Activated CD8-positive, alpha-beta memory T cell treated with anti-CD3 and anti-CD28 coated beads, Interleukin-2, amount 50 U/mL, for 24 hours (primary cell): ENCODE measurements around the gene ERC2.

Experiments
- DNase-seq: peaks from one replicate; pipeline ENCODE4 v3.0.0-alpha.2; 2020; ENCODE audit errors: extremely low read depth

ERC2 gene

GRCh38 chr3:55827786-55828185 lies 640.5 kb downstream of the ERC2 start:
- DNase-seq: no peak

DNA sequence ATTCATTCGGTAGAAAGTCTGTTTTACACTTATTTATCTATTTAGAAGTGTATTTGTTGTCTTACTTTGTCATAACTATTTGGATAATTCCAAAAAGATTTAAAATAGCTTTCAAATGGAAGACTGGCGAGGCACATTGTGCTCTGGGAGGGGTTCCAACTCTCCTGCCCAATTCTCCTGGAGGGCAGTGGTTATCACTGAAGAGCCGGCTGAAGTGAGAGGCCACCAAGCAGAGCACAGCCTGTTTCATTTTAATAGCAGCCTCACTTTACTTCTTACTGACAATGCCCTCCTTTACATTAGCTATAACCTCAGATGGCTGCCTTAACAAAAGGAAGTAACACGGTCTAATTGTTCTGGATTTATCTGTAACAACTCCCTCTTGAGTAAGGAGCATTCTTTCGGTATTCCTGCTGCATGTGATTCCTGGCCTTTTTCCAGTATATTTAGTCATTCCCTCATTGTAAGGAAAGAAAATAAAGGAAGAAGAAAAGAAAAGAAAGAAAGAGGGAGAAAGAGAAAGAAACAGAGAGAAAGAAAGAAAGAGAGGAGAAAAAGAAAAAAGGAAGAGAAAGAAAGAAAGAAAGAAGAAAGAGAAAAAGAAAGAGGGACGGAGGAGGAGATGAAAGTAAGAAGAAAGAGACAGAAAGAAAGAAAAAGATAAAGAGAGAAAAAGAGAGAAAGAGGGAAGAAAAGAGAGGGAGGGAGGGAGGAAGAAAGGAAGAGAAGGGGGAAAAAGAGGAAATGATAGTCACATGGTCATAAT lies 641.4 kb downstream of the ERC2 start:
- no peak for DNase-seq

GRCh38 chr3:55826097-55826496 lies 642.2 kb downstream of the ERC2 start:
- no peak for DNase-seq

DNA sequence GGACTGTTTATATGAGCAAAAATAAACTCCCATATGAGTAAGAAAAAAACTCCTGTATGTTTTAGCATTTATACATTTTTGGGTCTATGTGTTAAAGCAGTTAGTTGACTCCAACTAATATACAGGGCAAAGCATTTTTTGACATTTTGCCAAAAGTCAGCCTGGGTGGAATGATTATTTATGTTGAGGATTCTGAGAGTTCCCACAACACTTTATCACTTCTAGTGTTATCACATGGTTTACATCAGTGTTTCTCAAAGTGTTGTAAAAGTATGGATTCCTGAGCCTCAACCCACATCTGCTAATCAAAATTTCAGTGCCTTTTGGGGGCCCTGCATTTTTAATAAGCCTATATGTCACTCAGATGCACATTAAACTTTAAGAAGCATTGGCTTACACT lies 643.9 kb downstream of the ERC2 start:
- DNase-seq: no peak

DNA sequence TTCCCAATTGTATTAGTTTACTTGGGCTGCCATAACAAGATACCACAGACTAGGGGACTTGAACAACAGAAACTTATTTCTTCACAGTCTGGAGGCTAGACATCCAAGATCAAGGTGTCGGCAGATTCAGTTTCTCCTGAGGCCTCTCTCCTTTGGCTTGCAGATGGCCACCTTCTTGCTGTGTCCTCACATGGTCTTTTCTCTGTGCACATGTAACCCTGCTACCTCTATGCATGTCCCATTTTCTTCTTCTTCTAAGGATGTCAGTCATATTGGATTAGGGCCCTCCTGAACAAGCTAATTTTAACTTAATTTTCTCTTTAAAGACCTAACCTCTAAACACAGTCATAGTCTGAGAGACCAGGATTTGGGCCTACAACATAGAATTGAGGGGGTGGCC lies 644.4 kb downstream of the ERC2 start:
- no peak for DNase-seq

DNA sequence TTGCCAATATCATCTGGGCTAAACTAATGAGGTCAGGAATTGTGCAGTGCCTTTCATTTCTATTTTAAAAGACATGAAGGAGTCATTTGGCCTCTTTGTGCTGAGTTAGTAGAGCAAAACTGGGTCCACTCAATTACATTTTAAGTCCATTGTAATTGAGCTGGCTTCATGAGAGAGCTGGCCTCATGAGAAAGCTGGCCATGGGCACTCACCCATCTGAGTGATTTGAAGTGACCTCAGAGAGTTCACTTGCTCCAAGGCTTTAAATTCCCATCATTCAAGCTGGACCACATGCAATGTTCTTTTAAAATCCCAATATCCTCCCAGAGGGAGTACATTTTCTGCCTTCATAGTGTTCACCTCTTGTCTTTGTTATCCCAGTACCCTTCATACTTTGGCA lies 645.3 kb downstream of the ERC2 start:
- DNase-seq: no peak

- no peak for DNase-seq
Measured at GRCh38 chr3:55819005-55819404, 649.3 kb downstream of the ERC2 start.

DNA sequence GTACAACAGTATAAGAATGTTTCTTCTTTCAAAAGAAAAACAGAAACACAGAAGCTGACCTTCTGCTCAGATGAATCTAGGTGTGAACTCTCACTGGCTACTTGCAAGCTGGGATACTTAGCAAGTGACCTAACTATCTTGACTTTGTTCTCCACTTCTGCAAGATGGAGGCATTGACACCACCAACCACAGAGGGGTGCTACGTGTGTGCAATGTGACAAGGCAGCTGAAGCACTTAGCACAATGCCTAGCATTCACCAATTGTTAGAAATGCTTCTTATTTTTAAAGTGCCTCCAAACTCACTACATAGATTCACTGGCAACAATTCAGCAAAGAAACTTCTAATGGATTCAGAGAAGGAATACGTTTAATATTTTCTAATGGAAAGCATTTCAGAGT lies 649.8 kb downstream of the ERC2 start:
- no peak for DNase-seq

DNA sequence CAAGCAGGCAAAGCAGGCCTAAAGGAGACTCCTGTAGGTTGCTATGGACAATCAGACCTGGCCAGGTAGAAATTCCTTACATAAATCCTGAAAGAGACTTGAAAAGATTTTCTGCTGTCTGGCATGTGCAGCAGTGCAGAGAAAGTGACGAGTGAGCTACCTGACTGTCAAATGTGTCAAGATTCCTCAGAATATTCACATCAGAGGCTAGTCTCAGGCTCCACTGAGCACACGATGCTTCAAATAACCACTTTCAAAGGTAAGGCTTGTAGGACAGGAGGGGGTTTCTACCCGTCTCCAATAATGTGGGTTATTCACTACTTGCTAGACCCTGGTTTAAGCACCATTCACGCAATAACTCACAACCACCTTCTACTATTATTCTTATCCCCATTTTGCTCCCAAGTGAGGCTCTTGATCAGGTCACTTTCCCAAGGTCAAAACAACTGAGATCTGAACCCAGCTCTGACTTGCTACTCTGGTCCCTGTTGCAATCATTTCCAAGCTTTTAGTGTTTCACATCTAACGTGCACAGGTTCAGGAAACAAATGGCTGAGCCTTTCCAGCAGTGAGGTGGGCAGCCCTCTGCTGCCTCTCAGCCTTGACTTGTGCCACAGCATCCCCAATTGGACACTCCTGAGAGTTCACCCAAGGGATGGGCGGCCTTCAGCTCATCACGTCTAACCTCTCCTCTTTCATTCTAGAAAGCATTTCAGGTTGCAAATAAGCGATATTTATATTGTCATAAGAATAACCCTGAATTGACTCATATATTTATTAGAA lies 651.3 kb downstream of the ERC2 start:
- no peak for DNase-seq

GRCh38 chr3:55815262-55815661 lies 653.0 kb downstream of the ERC2 start:
- DNase-seq: no peak

DNA sequence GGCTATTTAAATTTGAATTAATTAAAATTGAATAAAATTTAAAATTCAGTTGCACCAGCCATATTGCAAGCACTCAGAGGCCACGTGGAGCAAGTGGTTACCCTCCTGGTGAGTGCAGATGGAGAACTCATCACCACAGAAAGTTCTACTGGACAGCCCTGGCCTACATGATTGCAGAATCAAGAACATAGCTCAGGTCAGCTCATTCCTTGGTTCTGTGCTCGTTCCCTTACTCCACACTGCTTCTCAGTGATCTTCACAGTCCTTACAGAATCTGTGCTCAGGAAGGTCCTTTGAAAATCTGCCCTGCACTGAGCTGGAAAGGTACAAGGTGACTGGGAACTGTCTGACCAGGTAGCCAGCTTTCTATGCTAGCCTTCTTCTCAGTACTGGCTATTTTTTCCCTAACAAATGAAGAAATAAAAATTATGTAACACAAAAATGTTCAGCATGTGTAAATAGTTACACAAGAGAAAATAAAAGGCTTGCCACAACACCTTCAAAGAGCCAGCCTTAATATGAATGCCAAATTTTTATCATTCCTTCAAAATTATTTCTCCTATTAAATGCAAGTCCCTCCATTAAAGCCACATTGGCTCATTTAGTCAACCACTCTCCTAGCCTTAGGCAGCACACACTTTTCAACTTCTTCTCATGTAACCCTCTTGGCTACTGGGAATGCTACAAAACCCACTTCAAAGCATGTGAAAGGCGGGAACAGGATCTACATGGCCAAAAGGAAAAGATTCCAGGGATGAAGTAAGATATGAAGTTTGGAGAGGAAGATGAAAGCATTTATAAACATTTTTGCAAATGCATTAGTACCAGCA lies 654.8 kb downstream of the ERC2 start:
- DNase-seq: no peak

DNA sequence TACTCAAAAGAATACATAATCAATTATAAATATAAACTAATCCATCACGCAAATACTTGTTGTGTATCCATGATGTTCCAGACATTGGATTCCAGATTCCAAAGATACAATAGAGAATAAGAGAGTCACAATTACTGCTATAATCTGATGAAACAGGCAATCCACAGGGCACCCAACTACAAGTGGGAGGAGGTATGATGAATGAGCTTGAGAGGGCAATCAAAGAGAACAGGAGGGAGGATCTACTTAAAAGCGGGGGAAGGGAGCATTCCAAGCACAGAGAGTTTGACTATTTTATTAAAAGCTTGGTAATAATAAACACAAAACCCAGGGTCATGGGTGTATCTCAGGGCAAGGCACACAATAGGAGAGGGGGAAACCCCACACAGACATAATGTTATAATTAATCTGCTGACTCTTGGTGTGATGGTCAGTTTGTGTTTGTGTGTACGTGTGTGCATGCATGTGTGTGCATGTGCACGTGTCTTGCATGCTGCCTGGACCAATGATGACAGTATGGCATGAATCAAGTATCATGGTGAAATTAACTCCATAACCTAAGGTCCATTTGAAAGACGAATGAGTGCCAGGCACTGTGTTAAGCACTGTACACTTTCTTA lies 655.8 kb downstream of the ERC2 start:
- DNase-seq: no peak

DNA sequence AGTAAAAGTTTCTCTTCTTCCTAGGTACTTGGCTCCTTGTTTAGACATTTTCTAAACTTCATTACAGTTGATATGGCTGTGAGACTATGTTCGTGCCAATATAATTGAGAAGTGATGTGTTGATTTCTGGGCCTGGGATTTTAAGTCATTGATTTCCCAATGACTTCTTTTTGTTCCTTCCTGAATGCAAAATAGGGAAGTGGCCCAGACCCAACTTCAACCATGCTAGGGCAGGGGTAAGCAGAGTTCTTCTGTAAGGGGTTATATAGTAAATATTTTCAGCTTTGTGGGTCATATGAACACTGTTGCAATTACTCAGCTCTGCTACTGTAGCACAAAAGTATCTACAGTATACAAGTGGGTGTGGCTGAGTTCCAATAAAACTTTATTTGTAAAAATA lies 661.1 kb downstream of the ERC2 start:
- no peak for DNase-seq

- no peak for DNase-seq
Measured at GRCh38 chr3:55805169-55805568, 663.1 kb downstream of the ERC2 start.

DNA sequence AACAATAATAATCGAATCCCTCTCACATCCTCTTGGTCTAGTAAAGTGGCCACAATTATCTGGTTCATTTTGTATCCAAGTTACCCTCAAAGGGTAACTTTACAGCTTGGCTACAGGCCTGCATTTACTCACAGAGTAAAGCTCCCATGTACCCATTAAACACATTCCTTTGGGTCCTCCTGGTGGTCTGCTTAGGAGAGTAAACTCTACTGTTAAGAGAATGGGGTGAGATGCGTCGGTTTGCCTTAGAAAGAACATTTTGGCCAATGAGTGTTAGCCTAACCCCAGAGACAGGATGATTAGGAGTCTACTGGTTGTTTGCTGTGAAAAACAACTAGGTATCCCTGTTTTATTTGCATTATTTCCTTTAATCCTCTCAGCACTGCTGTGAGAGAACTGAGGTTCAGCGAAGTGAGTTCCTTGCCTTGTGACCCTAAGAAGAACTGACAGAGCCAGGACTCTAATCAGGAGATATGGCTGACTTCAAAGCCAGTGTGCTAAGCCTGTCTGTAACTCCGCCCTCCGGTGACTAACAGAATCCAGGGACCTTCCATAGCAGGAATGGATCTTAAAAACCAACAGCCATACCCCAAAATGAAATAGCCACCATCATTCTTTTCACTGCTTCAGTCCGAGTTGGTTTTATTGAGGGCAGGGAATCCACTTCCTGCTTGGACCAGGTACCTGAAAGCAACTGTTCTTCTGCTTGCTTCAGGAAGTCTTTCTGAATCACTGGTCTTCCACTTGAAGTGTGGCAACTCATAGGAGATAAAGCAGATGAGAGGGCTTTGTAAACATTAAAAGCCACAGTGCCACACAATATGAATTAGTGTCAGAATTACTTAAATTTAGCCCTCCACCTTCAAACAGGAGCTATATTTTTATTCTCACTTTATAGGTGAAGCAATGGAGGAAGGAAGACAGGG lies 663.8 kb downstream of the ERC2 start:
- DNase-seq: no peak

- no peak for DNase-seq
Measured at GRCh38 chr3:55802816-55803215, 665.5 kb downstream of the ERC2 start.

DNA sequence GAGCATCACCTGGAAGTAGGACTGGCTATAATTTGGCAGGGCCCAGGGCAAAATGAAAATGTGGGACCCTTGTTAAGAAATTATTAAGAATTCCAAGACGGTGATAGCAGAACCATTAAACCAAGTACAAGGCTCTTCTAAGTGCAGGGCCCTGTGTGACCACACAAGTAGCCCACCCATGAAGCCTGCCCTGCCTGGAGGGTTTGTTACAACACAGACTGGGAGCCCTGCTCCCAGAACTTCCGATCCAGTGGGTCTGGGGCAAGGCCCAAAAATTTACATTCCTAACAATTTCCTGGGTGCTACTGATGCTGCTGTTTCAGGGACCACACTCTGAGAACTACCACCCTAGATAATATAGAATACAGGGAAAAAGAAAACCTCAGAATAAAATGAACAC lies 666.6 kb downstream of the ERC2 start:
- no peak for DNase-seq

DNA sequence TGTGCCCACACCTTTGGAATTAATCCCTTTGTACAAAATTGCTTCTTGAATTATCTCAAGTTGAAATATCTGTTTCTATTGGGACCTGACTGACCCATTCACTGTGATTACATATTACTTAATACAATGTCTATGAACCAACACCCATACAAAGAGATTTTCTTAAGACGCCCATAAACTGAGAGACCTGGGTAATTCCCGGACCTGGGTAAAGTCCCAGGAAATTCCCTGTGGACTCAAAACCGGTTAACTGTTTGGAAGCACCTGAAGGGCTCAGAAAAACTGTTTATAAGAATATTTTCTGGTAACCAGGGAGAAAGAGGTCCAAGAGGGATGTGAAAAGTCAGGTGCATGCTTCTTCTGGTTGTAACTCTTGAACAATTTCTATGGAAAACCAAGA lies 667.2 kb downstream of the ERC2 start:
- DNase-seq: no peak

DNA sequence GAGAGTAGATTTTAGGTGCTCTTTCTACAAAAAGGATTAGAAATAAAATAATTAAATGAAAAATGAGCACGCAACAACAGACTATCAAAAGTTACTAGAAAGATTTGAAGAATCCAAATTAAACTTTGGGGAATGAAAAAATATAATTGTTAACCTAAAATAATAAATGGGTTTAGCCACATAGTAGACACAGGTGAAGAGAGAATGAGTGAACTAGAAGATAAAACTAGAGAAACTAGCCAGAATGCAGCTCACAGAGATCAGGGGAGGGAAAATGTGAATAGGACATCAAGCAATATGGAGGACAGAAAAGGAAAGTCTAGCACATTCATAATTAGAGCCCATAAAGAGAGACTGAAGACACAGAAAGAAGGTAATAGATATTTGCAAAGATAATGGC lies 670.5 kb downstream of the ERC2 start:
- no peak for DNase-seq

DNA sequence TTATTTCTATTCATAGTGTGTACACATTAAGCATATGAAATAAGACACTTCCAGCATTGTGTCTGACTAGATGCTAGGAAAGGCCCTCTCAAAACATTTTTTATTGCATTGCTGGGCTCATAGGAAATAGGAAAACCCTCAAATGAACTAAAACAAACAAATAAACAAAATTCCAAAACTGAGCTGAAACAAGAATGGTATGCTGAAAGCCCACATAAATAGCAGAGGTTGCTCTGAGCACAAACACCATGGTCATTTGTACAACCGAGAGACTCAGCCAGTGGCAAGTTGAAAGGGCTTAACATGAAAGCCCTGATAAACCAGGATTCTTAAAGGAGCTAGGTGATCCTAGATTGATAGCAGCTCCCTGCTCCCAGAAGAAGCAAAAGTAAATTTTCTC lies 671.2 kb downstream of the ERC2 start:
- DNase-seq: no peak

DNA sequence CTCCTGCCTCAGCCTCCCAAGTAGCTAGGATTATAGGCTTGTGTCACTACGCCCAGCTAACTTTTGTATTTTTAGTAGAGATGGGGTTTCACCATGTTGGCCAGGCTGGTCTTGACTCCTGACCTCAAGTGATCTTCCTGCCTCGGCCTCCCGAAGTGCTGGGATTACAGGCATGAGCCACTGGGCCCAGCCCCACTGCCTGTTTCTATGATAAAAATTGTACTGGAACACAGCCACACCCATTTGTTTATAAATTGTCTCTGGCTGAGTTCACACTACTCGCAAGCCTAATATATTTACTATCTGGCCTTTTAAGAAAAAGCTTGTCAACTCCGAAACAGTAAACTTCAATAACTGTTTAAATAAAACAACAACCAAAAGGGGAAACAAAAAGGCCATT lies 671.7 kb downstream of the ERC2 start:
- DNase-seq: no peak
